GM12891 (cell line): Measurements from ENCODE around the gene SMIM41.
A peak's percentile ranks its signal among the peaks of the same experiment; 100 is the strongest.

Source experiments
- PAX5 ChIP-seq: IDR thresholded peaks from 2 replicates; pipeline ENCODE4 v1.6.1; 2011; ENCODE audit warnings: low read length, moderate library complexity, mild to moderate bottlenecking; ENCODE audit not compliant: insufficient read depth, severe bottlenecking
- POLR2A ChIP-seq: IDR thresholded peaks from 2 replicates; pipeline ENCODE4 v1.6.1; 2011; ENCODE audit warnings: low read depth, low read length, control low read depth
- POLR2AphosphoS5 ChIP-seq: IDR thresholded peaks from 2 replicates; pipeline ENCODE4 v1.6.1; 2011; ENCODE audit warnings: low read depth, low read length, control low read depth
- POU2F2 ChIP-seq: IDR thresholded peaks from 2 replicates; pipeline ENCODE4 v1.6.1; 2011; ENCODE audit warnings: low read depth, mild to moderate bottlenecking, control low read depth, low read length, moderate library complexity
- SPI1 ChIP-seq: IDR thresholded peaks from 2 replicates; pipeline ENCODE4 v1.6.1; 2011; ENCODE audit warnings: low read depth, low read length, control low read depth
- TAF1 ChIP-seq: IDR thresholded peaks from 2 replicates; pipeline ENCODE4 v1.6.1; 2011; ENCODE audit warnings: low read depth, low read length, control low read depth

DNA sequence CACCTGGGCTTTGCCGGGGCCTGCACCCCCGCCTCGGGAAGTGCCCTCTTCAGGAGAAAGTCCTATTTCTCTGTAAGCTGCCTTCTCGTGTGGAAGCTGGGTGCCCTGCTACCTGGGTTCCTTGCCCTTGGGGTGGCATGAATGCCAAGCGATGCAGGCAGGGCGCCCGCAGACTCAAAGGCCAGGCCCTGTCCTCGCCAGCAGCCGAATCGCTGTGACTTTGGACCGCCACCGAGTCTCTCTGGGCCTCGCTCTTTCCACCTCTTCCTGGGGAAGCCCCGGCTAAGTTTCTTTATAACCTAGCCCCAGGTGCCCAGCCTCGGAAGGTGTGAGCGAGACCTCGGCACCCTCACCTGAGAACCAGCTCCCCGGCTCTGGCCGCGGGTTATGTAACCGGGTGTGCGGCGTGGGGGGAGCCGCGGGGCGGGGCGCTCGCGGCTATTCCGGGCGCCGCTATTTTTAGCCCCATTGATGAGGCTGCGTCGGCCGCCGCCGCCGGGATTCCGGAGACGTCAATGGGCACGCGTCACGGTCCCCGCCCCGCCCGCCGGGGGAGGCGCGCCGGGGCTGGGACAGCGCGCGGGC is 42.8 kb upstream of the SMIM41 start:
- TF ChIP-seq POLR2A (no peak), POLR2AphosphoS5 (no peak), SPI1 (no peak), TAF1 (no peak), PAX5 (peak; percentile 92), POU2F2 (no peak)
